GM19468 (cell line): Measurements from ENCODE around the gene KRT72.

Experiments used
- ATAC-seq: cut with Tn5 transposase; IDR thresholded peaks from one replicate; pipeline ENCODE4 v1.9.1; 2021; ENCODE audit warnings: mild to moderate bottlenecking, moderate library complexity, moderate number of reproducible peaks; ENCODE audit not compliant: unreplicated experiment; ENCODE audit errors: extremely low read depth

The KRT72 gene

DNA sequence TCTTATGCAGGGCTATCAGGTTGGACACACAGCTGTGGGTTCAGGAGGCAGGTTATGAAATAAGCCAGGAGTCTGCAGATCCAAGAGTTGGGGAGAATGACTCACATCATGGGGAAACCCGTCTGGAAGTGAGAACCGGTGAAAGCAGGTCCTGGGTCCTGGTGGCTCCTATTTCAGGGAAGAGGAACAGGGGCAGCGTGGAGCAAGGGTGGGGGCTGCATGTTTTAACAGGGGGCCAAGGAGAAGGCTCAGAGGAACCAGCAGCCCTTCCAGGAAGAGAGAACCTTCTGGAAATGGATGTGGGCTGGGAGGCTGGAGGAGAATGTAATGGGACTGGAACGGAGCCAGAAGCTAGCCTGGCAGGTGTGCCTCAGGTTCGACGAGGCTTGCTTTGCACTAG is 19.8 kb downstream of the KRT72 start:
- ATAC-seq: no peak

DNA sequence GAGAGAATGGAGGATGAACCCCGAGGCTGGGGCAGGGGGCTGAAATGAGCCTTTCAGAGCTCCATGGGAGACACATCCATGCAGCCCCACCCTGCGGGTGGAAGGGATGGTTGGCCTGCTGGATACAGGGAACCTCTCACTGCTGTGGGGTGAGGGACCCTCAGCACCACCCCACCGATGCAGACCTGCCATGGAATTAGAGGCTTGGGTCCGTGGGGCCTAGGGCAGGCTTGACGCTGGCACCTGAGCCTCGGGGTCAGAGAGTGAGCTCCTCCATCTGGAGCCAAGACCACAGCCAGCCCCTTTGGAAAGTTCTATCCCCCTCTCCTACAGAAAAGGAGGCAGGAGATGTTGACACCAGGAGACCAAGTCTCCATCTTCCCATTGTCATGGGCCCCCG is 20.2 kb downstream of the KRT72 start:
- ATAC-seq: no peak

DNA sequence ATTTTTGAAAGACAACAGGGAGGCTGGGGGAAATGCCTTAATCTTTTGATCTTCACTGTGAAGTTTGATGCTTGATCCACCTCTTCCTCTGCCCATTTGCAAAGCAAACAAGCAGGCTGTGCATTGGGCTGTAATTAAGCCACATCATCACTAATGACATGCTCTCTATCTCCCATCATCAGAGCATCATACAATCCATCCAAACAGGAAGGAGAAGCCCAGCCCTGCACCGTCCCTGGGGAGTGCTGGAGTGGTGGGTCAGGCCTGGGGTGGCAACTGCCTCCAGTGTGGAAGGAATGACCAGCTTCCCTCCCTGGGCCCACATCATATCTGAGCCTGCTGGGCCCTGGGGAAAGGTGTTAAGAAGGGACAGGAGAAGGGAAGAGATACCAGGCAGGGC is 20.8 kb downstream of the KRT72 start:
- no peak for ATAC-seq

DNA sequence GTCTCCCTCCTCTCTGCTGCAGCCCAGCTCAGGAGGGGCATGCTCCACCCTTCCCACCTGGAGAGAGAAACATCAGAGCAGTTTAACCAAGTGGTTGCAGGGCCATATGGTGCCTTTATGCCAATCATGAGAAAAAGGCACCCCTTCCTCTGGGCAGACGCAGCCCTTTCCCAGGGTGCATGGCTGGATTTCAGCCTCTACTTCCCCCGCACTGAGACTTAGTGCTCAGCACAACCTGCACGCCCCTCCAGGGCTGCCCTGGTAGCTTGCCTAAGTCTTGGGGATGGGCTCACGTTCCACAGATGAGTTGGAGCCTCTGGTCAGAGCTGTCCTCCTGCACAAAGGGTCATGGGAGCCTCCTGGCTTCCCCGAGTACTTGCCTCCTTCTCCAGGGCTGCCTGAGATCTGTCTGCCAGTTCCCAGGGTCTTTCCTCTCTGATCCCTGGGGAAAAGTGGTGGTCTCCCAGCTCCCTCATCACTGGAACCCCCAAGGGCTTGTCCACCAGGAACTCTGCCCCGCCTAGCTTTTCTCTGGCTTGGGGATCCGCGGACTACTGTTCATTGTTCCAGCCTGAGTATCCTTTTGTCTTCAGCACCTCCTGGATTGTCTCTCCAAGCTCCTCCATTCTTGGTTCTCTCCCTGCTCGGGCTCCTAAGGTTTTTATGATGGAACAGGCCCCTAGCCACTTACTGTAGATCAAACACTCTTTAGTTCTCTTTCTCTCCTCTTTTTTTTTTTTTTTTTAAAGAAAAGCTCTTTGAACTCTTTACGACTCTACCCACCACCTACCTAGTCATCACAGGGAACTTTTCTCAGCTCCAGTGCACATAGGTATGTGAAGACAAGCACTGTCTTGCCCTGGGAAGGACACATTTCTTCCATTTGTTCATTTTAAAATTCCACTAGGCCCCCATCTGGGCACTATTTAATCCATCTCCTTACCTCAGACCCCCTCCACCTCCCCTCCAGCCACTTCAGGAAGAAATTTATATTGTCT is 21.5 kb downstream of the KRT72 start:
- no peak for ATAC-seq

DNA sequence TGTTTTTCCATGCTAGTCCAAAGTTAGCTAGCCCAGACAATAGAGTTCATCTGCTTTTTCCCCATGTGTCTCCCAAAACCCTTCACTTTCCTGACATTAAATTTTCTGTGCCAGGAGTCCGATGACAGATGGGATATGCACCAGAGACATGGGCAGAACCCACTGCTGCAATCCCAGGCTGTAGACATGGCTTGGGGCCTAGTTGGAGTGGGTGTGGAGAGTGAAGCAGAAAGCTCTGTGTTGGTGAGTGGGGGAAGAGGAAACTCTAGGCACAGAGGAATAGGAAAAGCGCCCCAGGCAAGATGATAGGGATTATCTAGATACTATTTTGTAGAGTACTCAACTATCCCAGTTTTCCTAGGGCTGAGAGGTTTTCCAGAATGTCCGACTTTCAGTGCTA is 22.8 kb downstream of the KRT72 start:
- no peak for ATAC-seq

DNA sequence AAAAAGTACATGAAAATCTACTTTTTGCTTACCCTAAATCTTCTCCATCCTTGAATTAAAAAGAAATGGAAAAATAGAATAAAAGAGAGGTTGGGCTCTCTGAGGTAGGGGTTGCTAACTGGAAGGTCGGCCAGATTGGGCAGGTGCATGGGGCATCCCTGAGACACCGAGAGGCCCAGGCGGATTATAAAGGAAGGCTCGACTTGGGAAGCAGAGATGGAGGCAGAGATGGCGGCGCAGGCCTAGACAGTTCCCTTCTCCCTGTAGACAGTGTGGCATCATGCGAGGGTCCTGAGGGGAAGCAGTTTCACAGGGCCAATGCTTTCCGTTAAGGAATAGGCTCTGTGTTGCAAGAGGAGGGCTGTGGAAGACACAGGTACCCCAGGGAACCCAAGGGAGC is 23.9 kb downstream of the KRT72 start:
- ATAC-seq: no peak

DNA sequence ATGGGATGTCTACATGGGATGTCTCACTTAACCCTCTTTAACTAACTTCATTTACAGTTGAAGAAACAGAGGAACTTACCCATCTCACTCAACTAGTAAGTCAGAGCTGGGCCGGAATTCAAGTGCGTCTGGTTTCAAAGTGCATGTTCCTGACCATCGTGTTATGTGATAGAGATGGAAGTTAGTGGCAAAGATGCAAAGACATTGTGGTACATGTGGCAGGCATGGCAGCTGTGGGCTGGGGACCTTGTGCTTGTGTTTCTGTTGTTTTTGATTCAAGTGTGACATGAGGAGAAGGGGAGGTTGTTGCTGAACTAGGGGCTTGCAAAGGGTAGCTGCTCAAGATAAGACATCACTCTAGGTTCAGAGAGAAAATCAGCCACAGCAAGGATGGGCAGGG is 25.3 kb downstream of the KRT72 start:
- no peak for ATAC-seq

DNA sequence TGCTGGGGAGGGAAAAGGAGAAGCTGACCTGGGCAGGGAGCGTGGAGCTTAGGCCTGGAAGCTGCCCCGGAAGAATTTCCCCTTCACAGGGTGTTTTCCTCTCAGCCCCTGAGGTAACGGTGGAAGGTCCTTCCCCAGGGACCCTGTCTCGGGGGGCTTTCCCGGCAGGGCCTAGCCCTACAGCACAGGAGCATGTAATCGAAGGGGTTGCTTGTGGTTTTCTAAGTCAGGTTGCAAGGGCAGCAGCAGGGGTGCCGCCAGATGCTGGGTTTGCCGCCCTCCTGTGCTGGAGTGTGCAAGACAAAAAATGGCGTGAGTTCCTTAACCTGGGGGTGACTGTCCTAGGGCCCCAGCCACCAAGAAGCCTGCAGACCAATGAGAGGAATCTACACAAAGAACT is 26.0 kb downstream of the KRT72 start:
- no peak for ATAC-seq

DNA sequence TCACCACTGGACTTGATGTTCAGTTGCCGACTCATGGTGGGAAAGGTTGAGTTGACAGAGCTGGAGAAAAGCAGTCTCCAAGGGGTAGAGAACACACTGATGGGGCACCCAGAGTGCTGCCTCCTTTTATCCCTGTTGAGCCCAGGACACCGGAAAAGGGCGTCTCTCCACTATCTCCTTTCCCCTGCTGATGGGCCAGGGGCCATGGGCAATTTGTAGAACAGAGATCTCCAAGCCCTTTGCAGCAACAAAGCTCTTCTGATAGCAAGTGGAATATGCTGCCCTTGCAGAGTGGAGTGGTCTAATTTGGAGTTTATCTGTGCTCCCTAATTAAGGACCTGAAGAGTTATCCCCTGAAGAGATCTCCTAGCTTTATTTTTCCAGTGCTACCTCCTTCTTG is 27.5 kb downstream of the KRT72 start, which contains the start of gene KRT74:
TSS of gene KRT74 (minus strand) at position 101 of the 400 bp plus-strand sequence. CDS start at position 35, 66 bp downstream.
- ATAC-seq: no peak

DNA sequence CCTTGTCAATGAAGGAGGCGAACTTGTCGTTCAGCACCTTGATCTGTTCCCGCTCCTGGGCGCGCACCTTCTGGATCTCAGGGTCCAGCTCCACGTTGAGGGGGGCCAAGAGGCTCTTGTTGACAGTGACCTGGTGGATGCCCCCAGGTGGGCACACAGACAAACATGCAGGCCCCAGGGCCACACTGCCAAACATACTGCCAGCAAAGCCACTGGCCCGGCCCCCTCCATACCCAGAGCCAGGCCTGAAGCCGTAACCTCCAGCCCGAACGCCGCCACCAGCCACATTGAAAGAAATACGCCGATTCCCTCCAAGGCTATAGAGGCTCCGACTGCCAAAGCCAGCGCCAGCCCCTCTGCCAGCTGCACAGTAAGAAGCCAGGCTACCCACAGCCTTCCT is 28.0 kb downstream of the KRT72 start:
- no peak for ATAC-seq

DNA sequence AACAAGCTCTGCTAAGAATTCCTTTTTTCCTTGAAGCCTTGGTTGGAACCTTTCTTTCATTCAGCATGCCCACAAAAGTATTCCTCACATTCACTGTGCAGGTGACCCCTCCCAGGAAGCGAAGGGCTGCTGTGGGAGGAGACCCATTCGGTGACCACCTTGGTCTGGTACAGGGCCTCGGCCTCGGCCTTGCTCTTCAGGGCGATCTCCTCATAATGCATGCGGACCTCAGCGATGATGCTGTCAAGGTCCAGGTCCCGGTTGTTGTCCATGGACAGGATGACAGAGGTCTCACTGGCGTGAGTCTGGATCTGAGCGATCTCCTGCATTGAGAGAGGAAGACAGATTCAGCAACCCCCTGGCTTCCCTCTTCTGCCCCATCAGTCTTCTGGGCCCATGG is 30.8 kb downstream of the KRT72 start:
- ATAC-seq: no peak

DNA sequence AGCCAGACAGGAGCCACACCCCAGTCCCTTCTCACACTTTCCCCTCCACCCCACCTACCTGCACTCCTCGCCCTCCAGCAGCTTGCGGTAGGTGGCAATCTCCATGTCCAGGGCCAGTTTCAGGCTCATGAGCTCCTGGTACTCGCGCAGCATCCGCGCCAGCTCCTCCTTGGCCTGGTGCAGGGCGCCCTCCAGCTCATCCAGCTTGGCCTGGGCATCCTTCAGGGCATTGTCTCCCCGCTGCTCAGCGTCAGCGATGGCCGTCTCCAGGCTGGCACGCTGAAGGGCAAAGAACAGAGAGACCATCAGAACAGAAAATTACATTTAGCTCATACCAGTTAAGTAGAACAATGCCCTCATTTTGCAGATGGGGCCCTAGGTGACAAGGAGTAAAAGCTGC is 33.2 kb downstream of the KRT72 start:
- no peak for ATAC-seq

DNA sequence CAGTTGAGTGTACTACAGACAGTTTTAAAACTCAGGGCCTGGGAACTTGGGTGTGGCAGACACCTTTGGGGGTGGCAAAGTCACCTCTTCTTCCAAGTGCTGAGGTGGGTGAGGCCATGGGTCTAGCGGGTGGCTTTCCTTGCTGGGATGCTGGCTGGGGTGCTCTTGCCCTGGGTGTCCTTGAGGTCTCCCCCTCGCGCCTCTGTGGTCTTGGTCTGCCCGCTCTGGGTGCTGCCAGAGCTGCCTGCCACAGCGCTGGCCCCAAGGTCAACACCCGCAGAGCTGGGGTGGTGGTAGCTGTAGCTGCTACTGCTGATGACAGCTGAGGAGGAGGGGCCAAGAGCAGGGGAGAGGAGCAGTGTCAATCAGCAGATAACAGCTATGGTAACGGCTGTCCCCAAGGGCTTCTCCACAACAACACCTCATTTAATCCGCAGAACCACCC is 34.4 kb downstream of the KRT72 start:
- ATAC-seq: no peak

DNA sequence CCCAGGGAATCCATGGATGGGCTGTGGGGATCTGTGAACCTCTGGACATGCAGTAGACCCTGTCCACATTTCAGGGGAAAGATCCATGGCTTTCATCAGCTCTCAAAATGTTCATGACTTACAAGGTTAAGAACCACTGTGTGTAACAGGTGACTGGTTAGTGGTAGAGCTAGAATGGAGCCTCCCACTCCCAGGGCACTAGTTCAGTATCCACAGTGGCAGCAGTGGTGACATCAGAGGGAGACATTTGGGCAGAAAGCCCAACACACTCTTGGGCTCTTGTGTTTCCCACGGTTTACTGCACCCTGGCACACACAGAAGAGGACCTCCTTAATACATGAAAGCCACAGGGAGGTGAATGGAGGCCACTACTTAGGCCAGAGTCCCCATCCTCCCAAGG is 36.7 kb downstream of the KRT72 start:
- no peak for ATAC-seq

DNA sequence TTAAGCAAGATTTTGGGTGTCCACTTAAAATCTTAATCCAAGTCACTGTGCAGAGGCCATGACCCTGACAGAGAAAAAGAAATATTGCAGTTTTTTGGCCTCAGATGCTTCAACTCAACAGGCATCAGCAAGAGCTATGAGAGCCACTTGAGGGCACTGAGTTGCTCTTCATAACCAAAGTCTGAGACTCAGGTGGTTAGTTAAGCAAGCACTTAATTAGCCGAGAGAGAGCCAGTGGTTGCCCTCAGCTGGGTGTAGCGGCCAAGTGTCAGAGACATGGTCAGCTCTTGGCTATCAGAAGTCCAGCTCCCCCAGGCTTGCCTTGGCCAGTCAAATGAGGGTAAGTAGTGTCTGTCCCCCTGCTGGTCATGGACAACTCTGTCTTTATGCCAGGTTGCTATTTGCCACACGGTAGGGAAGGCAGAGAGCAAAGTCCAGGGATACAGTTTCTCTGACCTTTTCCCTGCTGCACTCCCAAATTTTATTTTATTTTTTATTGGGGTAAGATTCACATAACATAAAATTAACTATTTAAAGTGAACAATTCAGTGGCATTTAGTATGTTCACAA is 39.3 kb downstream of the KRT72 start:
- ATAC-seq: no peak

DNA sequence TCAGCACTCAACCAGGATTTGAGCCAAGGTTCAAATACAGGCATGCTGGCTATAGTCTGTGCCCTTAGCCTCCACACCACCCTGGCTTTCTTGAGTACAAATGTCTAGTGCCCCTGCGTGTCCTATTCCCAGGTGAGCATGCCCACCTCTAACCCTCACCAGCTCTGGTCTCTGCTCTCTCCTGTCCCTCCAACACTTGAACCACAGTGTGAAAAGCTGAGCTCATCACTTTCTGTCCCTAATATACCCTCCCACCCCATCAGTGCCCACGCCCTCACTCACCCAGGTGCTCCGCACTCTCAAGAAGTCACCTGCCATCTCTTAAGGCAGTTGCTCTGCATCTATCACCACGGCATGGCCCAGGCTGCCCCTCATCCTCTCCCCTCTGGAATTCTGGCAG is 41.3 kb downstream of the KRT72 start:
- no peak for ATAC-seq

DNA sequence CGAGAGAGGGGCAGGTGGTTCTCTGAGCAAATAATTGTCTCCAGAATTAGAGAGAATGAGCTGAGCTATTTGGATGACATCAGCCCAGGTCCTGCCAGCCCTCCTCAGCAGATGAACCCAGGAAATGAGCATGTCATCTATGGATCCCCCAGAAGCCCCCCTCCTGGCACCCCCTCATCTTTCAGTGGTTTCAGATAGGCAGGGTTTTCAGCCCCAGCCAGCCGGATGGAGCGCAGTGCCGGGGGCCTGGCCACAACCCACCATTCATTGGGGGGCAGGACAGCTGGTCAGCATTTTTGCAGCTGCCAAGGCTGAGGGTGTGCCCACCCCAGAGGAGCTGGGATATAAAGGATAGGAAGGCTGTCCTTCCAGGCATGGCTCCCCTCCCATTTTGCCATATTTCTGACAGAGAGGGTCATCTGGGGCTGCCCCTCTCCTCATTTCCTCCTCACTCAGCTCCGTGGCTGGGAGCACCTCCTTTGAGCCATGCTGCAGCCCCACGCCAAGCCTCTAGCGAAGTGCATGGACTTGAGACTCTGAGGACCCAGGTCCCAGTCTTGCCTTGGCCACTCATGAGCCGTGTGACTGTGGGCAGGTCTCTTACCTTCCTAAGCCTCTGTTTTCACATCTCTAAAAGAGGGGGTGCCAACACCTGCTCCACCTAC is 42.4 kb downstream of the KRT72 start:
- ATAC-seq: no peak

DNA sequence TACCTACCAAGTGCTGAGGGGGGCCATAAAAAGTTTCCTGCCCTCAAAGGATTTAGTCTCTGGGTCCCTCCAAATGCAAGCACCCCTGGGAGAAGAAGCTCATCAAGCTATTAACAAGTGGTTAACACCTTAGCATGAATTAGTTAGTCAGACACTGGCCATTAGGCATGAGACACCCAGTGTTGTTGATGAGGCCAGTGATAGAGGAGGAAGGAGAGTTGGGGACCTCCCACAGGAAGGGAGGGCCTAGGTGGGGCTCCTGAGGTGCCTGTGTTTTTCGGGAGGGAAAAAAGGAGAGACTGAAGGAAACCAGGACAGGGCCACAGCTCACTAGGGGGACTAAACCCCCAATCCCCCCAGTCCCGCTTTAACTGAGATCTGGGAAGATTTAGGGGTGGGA is 43.8 kb downstream of the KRT72 start:
- ATAC-seq: no peak

DNA sequence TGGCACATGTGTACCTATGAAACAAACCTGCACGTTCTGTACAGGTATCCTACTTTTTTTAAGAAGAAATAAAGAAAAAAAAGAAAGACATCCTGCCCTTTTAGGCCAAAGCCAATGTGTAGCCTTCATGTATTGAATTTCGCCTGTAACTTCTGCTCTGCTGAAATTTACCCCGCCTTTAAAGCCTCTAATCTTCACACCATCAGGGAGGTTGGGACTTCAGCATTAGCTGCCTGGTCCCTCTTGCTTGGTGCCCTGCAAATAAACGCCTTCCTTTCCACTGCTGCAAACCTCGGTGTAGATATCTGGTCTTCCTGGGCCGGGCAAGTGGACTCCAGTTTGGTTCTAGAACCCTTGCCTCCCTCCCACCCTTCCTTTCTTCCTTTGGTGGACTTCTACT is 45.7 kb downstream of the KRT72 start:
- no peak for ATAC-seq

DNA sequence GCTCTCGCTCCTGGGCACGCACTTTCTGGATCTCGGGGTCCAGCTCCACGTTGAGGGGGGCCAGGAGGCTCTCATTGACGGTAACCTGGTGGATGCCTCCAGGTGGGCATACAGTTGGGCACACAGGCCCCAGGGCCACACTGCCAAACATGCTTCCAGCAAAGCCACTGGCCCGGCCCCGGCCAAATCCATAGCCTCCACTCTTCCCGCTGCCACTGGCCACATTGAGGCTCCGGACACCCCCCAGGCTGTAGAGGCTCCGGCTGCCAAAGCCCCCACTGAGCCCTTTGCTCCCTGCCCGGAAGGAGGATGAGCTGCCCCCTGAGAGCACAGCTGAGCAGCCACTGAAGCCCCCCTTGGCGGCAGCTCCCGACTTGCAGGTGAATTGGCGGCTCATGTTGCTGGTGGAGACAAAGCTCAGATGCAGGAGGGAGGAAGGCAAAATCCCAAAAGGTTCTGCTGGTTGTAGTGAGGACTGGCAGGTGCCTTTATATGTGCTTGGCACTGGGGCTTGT is 48.5 kb downstream of the KRT72 start, which contains the start of gene KRT71:
TSS of gene KRT71 (minus strand) at position 465 of the 515 bp plus-strand sequence. CDS start at position 397, 68 bp downstream.
- no peak for ATAC-seq

DNA sequence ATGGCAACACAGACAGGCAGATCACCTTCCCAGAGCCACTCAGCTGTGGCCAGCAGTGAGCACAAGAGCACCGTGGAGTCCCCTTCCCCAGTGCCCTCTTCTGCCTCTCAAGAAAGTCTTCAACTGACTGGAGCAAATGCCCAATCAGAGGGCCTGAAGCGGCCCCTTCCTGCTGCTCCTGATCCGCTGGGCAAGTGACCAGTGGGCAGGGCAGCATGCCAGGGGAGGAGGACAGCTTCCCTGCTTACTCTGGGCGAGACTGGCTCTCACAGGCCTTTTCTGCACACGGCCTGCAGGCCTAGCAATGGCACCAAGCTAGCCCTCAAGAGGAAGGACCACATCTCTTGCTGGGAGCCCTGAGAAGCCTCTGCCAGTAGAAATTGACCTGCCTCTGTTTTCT is 49.2 kb downstream of the KRT72 start:
- ATAC-seq: no peak
